HG02759 (cell line): ENCODE data around the gene C3AR1.
"Not testable (repeated sequence)": the region's sequence is repeated elsewhere in the genome, so short reads cannot be mapped to it uniquely, and the experiment has no call there.

Experiments used
- ATAC-seq: cut with Tn5 transposase; IDR thresholded peaks from one replicate; pipeline ENCODE4 v1.9.1; 2021; ENCODE audit warnings: mild to moderate bottlenecking, moderate library complexity; ENCODE audit not compliant: unreplicated experiment

C3AR1 gene

GRCh38 chr12:8031017-8031416 is 35.1 kb downstream of the C3AR1 start:
- not testable (repeated sequence) for ATAC-seq

GRCh38 chr12:8030189-8030588 is 36.0 kb downstream of the C3AR1 start:
- no peak for ATAC-seq

- no peak for ATAC-seq
Observed at GRCh38 chr12:8028267-8028666, 37.9 kb downstream of the C3AR1 start.

GRCh38 chr12:8027856-8028255 is 38.3 kb downstream of the C3AR1 start:
- no peak for ATAC-seq

- peak; percentile 98 for ATAC-seq
Observed at GRCh38 chr12:8026291-8026900, 39.8 kb downstream of the C3AR1 start.

- no peak for ATAC-seq
Observed at GRCh38 chr12:8018666-8019581, 47.2 kb downstream of the C3AR1 start.

GRCh38 chr12:8018213-8018612 is 47.9 kb downstream of the C3AR1 start:
- ATAC-seq, result not testable (repeated sequence)

- ATAC-seq, result no peak
Observed at GRCh38 chr12:8014836-8015235, 51.3 kb downstream of the C3AR1 start.

- ATAC-seq, result no peak
Observed at GRCh38 chr12:8012651-8013309, 53.4 kb downstream of the C3AR1 start.

GRCh38 chr12:8011331-8011730 is 54.8 kb downstream of the C3AR1 start:
- ATAC-seq, result no peak
